Aorta (tissue), 5 donors: ENCODE data around the gene STAMBP. TPM values are rescaled to one million over a fixed set of nuclear protein-coding genes. Genes with fewer than 3 reads are reported as not detected.
A peak's percentile ranks its signal among the peaks of the same experiment; 100 is the strongest.

Experiments
- ATAC-seq: fragments of 200-7000 bp; cut with Tn5 transposase; one replicate; pipeline ENCODE4 v1.9.1; 2022; ENCODE audit warnings: moderate library complexity; ENCODE audit not compliant: low FRiP score
- DNase-seq, 2 donors: peaks; one replicate each; pipeline ENCODE4 v3.0.0-alpha.2; 2020
- H3K27ac ChIP-seq, 2 donors: one replicate each; pipeline ENCODE4 v1.5.1; 2013; ENCODE audit warnings: low read length in 2 of 2, mild to moderate bottlenecking in 2 of 2, moderate library complexity in 2 of 2, control low read depth in 1 of 2, inconsistent platforms in 1 of 2, low read depth in 1 of 2
- H3K27me3 ChIP-seq, 2 donors: one replicate each; pipeline ENCODE4 v1.6.1; 2013; ENCODE audit warnings: control low read depth in 1 of 2, low read length in 1 of 2, mild to moderate bottlenecking in 1 of 2, moderate library complexity in 1 of 2; ENCODE audit not compliant: insufficient read depth in 2 of 2, control insufficient read depth in 1 of 2
- H3K36me3 ChIP-seq, 2 donors: one replicate each; pipeline ENCODE4 v1.6.1; 2013; ENCODE audit warnings: control low read depth in 1 of 2, low read length in 1 of 2, mild to moderate bottlenecking in 1 of 2; ENCODE audit not compliant: insufficient read depth in 2 of 2, control insufficient read depth in 1 of 2
- H3K4me1 ChIP-seq, 2 donors: one replicate each; pipeline ENCODE4 v1.6.1; 2013; ENCODE audit warnings: low read length in 2 of 2, control low read depth in 1 of 2, mild to moderate bottlenecking in 1 of 2, moderate library complexity in 1 of 2; ENCODE audit not compliant: insufficient read depth in 2 of 2, control insufficient read depth in 1 of 2
- H3K4me3 ChIP-seq, 2 donors: one replicate each; pipeline ENCODE4 v1.5.1; 2013; ENCODE audit warnings: low read length in 2 of 2, control low read depth in 1 of 2, mild to moderate bottlenecking in 1 of 2
- H3K9me3 ChIP-seq: one replicate; pipeline ENCODE4 v1.6.1; 2013; ENCODE audit warnings: mild to moderate bottlenecking, low read length; ENCODE audit not compliant: control insufficient read depth
- WGBS, 2 donors: extraction: QIAGEN DNeasy Blood & Tissue Kit; methylation state at CpG; one replicate each; pipeline ENCODE4 v1.1.7; 2013; 5-methylcytosine and 5-hydroxymethylcytosine counted together
- intact Hi-C, 2 donors: fragments of 100-400 bp; cut with DNase I; formaldehyde crosslinking; loops; one replicate each; pipeline versions ENCODE4 v1.14.2 to v1.15.0; 2022
- polyA plus RNA-seq, 2 donors: library from polyadenylated mRNA; stranded (reverse); fragments of 200-250 nt; gene quantifications; one replicate each; pipeline ENCODE4 v1.2.3, GENCODE V29; 2013
- total RNA-seq, 2 donors: library from RNA; stranded (reverse); fragmentation: NEBNext Ultra II Directional; extraction: Animal tissue kit (Norgen Biotek cat#: 25700); gene quantifications; one replicate each; pipeline ENCODE4 v1.2.1, GENCODE V29; 2021
- donor health status: healthy with polysubstance abuse.
- donor health status: Bipolar disorder and iron deficiency.
- donor health status: DM: no; HTN: no; CAD: no.
- donor health status: DM: no; HTN: no; CAD: no.
- donor health status: DM: yes; HTN: yes; CAD: no.

STAMBP gene
- total and polyA plus RNA-seq, 4 donors: 32.3 to 43.5 (median 32.8) TPM

GRCh38 chr2:73894877-73895276 lies 66.1 kb downstream of the STAMBP start:
- intact Hi-C loops: no loop called here
- Histone ChIP-seq H3K9me3 (no peaks in the 10 kb centered on the region), H3K4me3 (peak overlapping the region; percentile 33 to 55), H3K36me3 (no peaks in the 10 kb centered on the region), H3K27me3 (no peaks in the 10 kb centered on the region), H3K4me1 (no peaks in the 10 kb centered on the region), H3K27ac (peak overlapping the region; percentile 96 to 100)
- 18 to 20% methylated on average over 6 of the region's 6 CpGs for WGBS, 2 donors
- ATAC-seq: no peak
- peak in 1 of 2 donors; percentile 76 for DNase-seq

GRCh38 chr2:73895473-73895872 lies 66.7 kb downstream of the STAMBP start:
- Histone ChIP-seq H3K27me3 (no peaks in the 10 kb centered on the region), H3K27ac (peak overlapping the region in 1 of 2 donors; percentile 100), H3K36me3 (no peaks in the 10 kb centered on the region), H3K4me1 (no peaks in the 10 kb centered on the region), H3K4me3 (peak overlapping the region in 1 of 2 donors; percentile 55), H3K9me3 (no peaks in the 10 kb centered on the region)
- WGBS, 2 donors: 8 to 19% methylated on average over 9 of the region's 9 CpGs
- no peak for DNase-seq
- intact Hi-C loops: no loop called here
- no peak for ATAC-seq

- Histone ChIP-seq H3K36me3 (peaks cover 0 to 2% of the 10 kb centered on the region in 2 donors), H3K4me1 (no peaks in the 10 kb centered on the region), H3K27ac (peak overlapping the region; percentile 13 to 23), H3K9me3 (no peaks in the 10 kb centered on the region), H3K4me3 (peak overlapping the region in 1 of 2 donors; percentile 16), H3K27me3 (no peaks in the 10 kb centered on the region)
- peak; percentile 57 to 63 for DNase-seq
- intact Hi-C loops: no loop called here
- WGBS, 2 donors: 15 to 26% methylated on average over 15 of the region's 15 CpGs
- no peak for ATAC-seq
Measured at GRCh38 chr2:73896362-73897239, 67.8 kb downstream of the STAMBP start.

GRCh38 chr2:73897240-73897583 lies 68.5 kb downstream of the STAMBP start:
- WGBS, 2 donors: 4 to 22% methylated on average over 4 of the region's 4 CpGs
- intact Hi-C loops: no loop called here
- H3K27ac ChIP-seq: peak overlapping the region; percentile 13 to 23
- ATAC-seq (no peak), DNase-seq (peak in 1 of 2 donors; percentile 47)
- H3K27me3 ChIP-seq: no peaks in the 10 kb centered on the region
- H3K9me3 ChIP-seq: no peaks in the 10 kb centered on the region
- peaks cover 4 to 6% of the 10 kb centered on the region in 2 donors for H3K36me3 ChIP-seq
- H3K4me3 ChIP-seq: peak overlapping the region in 1 of 2 donors; percentile 16
- H3K4me1 ChIP-seq: no peaks in the 10 kb centered on the region

GRCh38 chr2:73897934-73898333 lies 69.2 kb downstream of the STAMBP start:
- ATAC-seq (no peak), DNase-seq (peak in 1 of 2 donors; percentile 53)
- no peaks in the 10 kb centered on the region for H3K27me3 ChIP-seq
- H3K36me3 ChIP-seq: peaks cover 9 to 10% of the 10 kb centered on the region in 2 donors
- intact Hi-C loops: no loop called here
- peak overlapping the region in 1 of 2 donors; percentile 48 for H3K27ac ChIP-seq
- no peaks in the 10 kb centered on the region for H3K4me1 ChIP-seq
- no peak overlapping the region for H3K4me3 ChIP-seq
- WGBS, 2 donors: 41 to 56% methylated on average over 6 of the region's 6 CpGs
- H3K9me3 ChIP-seq: no peaks in the 10 kb centered on the region

GRCh38 chr2:73899801-73900336 lies 71.1 kb downstream of the STAMBP start:
- Histone ChIP-seq H3K4me1 (no peaks in the 10 kb centered on the region), H3K27me3 (no peaks in the 10 kb centered on the region), H3K27ac (peak overlapping the region in 1 of 2 donors; percentile 44), H3K9me3 (no peaks in the 10 kb centered on the region), H3K36me3 (peaks cover 11 to 14% of the 10 kb centered on the region in 2 donors), H3K4me3 (no peak overlapping the region)
- ATAC-seq (no peak), DNase-seq (no peak)
- WGBS, 2 donors: 68 to 76% methylated on average over 8 of the region's 8 CpGs
- intact Hi-C loops: no loop called here

- H3K27ac ChIP-seq: no peak overlapping the region
- H3K27me3 ChIP-seq: no peaks in the 10 kb centered on the region
- WGBS, 2 donors: 83% methylated on average over 10 of the region's 10 CpGs
- no peaks in the 10 kb centered on the region for H3K9me3 ChIP-seq
- no peak overlapping the region for H3K4me3 ChIP-seq
- DNase-seq: no peak
- ATAC-seq: no peak
- no peaks in the 10 kb centered on the region for H3K4me1 ChIP-seq
- intact Hi-C loops: no loop called here
- H3K36me3 ChIP-seq: peaks cover 11 to 14% of the 10 kb centered on the region in 2 donors
Measured at GRCh38 chr2:73901143-73901542, 72.4 kb downstream of the STAMBP start.

GRCh38 chr2:73902284-73902683 lies 73.5 kb downstream of the STAMBP start:
- Histone ChIP-seq H3K4me1 (no peaks in the 10 kb centered on the region), H3K9me3 (no peaks in the 10 kb centered on the region), H3K27ac (peak overlapping the region in 1 of 2 donors; percentile 56), H3K4me3 (no peak overlapping the region), H3K36me3 (peaks cover 11 to 14% of the 10 kb centered on the region in 2 donors), H3K27me3 (no peaks in the 10 kb centered on the region)
- 80 to 81% methylated on average over 4 of the region's 4 CpGs for WGBS, 2 donors
- ATAC-seq (no peak), DNase-seq (no peak)
- intact Hi-C loops: no loop called here

GRCh38 chr2:73903313-73903712 lies 74.6 kb downstream of the STAMBP start:
- intact Hi-C loops: no loop called here
- WGBS, 2 donors: 84 to 90% methylated on average over 4 of the region's 4 CpGs
- no peak overlapping the region for H3K27ac ChIP-seq
- H3K27me3 ChIP-seq: no peaks in the 10 kb centered on the region
- no peaks in the 10 kb centered on the region for H3K9me3 ChIP-seq
- H3K4me3 ChIP-seq: no peak overlapping the region
- DNase-seq (no peak), ATAC-seq (no peak)
- H3K36me3 ChIP-seq: peaks cover 12 to 14% of the 10 kb centered on the region in 2 donors
- no peaks in the 10 kb centered on the region for H3K4me1 ChIP-seq
